HepG2 (cell line): ENCODE measurements around the gene EXOC7. TPM values are rescaled to one million over a fixed set of nuclear protein-coding genes. Genes with fewer than 3 reads are reported as not detected.

Experiments
- AGO2 ChIP-seq: fragments of 200-400 bp; formaldehyde crosslinking; optimal IDR thresholded peaks from 2 replicates; pipeline ENCODE3; 2017; ENCODE audit warnings: mild to moderate bottlenecking, low read depth, low read length, moderate library complexity
- ARHGAP35 ChIP-seq: sonication (generic); formaldehyde crosslinking; IDR thresholded peaks from 2 replicates; pipeline ENCODE4 v1.9.0; 2022; ENCODE audit warnings: mild to moderate bottlenecking, inconsistent platforms, moderate library complexity, missing genetic modification reagents, borderline replicate concordance
- BRD4 ChIP-seq: sonication (generic); formaldehyde crosslinking; IDR thresholded peaks from 2 replicates; pipeline ENCODE4 v1.4.0; 2020; ENCODE audit warnings: missing genetic modification reagents
- EHMT2 ChIP-seq: fragments of 200-600 bp; sonication (generic); IDR thresholded peaks from 2 replicates; pipeline ENCODE4 v1.7.0; 2017; ENCODE audit warnings: antibody characterized with exemption, low read depth, low read length, borderline replicate concordance
- GATA4 ChIP-seq: sonication (generic); IDR thresholded peaks from 2 replicates; pipeline ENCODE4 v1.6.1; 2016; ENCODE audit warnings: antibody characterized with exemption, low read depth, borderline replicate concordance
- PATZ1 ChIP-seq: sonication (generic); formaldehyde crosslinking; IDR thresholded peaks from 2 replicates; pipeline ENCODE4 v1.4.0; 2020; ENCODE audit warnings: missing genetic modification reagents
- SKI ChIP-seq: fragments of 450-650 bp; IDR thresholded peaks from one replicate; pipeline ENCODE4 v1.6.1; 2018; ENCODE audit warnings: mild to moderate bottlenecking; ENCODE audit not compliant: partially characterized antibody
- SNRNP70 ChIP-seq: fragments of 200-400 bp; formaldehyde crosslinking; IDR thresholded peaks from 2 replicates; pipeline ENCODE4 v1.6.1; 2017; ENCODE audit warnings: mild to moderate bottlenecking, low read depth, low read length, moderate library complexity
- TCF12 ChIP-seq, 2 experiments: fragments of 450-650 bp in 1 of 2; sonication (generic) in 1 of 2; formaldehyde crosslinking in 1 of 2; IDR thresholded peaks; 2 replicates each; pipeline versions ENCODE4 v1.6.1 to v1.8.0; 2017 to 2022; ENCODE audit warnings: antibody characterized with exemption in 1 of 2, mild to moderate bottlenecking in 1 of 2, missing genetic modification reagents in 1 of 2, moderate library complexity in 1 of 2
- TFE3 ChIP-seq: IDR thresholded peaks from 2 replicates; pipeline ENCODE4 v1.6.1; 2016
- TOE1 ChIP-seq: sonication (generic); formaldehyde crosslinking; IDR thresholded peaks from 2 replicates; pipeline ENCODE4 v1.4.0; 2020; ENCODE audit warnings: mild to moderate bottlenecking, missing genetic modification reagents
- TRIM22 ChIP-seq: fragments of 450-650 bp; IDR thresholded peaks from 2 replicates; pipeline ENCODE4 v1.6.1; 2017
- ZNF10 ChIP-seq: sonication (generic); formaldehyde crosslinking; IDR thresholded peaks from 2 replicates; pipeline ENCODE4 v1.4.0; 2020; ENCODE audit warnings: mild to moderate bottlenecking, low read depth, missing genetic modification reagents, borderline replicate concordance
- ZNF460 ChIP-seq: sonication (generic); formaldehyde crosslinking; IDR thresholded peaks from 2 replicates; pipeline ENCODE4 v1.5.1; 2020; ENCODE audit warnings: missing genetic modification reagents, mild to moderate bottlenecking, borderline replicate concordance
- ZNF569 ChIP-seq: sonication (generic); formaldehyde crosslinking; IDR thresholded peaks from 2 replicates; pipeline ENCODE4 v1.5.0; 2020; ENCODE audit warnings: mild to moderate bottlenecking, missing genetic modification reagents, moderate library complexity, borderline replicate concordance
- ZNF644 ChIP-seq: IDR thresholded peaks from 2 replicates; pipeline ENCODE4 v1.6.1; 2016; ENCODE audit warnings: low read depth
- ZNF766 ChIP-seq: sonication (generic); formaldehyde crosslinking; IDR thresholded peaks from 2 replicates; pipeline ENCODE4 v1.5.0; 2020; ENCODE audit warnings: missing genetic modification reagents, borderline replicate concordance
- ZUFSP ChIP-seq: sonication (generic); formaldehyde crosslinking; IDR thresholded peaks from 2 replicates; pipeline ENCODE4 v1.9.0; 2021; ENCODE audit warnings: missing genetic modification reagents, mild to moderate bottlenecking, borderline replicate concordance
- ZXDC ChIP-seq: sonication (generic); formaldehyde crosslinking; IDR thresholded peaks from 2 replicates; pipeline ENCODE4 v1.5.0; 2020; ENCODE audit warnings: mild to moderate bottlenecking, missing genetic modification reagents
- polyA plus RNA-seq, 8 experiments: library from polyadenylated mRNA; depleted of rRNA in 3 of 8; stranded (reverse) in 7 of 8; unstranded in 1 of 8; fragments of >200 nt; fragmentation: Illumina TruSeq in 4 of 8; extraction: Trizol in 4 of 8; gene quantifications; 2 replicates each; pipeline versions ENCODE4 v1.2.1 to v1.2.3, GENCODE V29; 2011 to 2016; ENCODE audit warnings: low read depth in 4 of 8, missing spikeins in 1 of 8, mixed read lengths in 1 of 8; ENCODE audit not compliant: insufficient read depth in 1 of 8
- total RNA-seq, 5 experiments: library from RNA; depleted of rRNA; stranded (reverse); fragments of >200 nt; fragmentation: Illumina TruSeq; extraction: Trizol; gene quantifications; 2 replicates each; pipeline ENCODE4 v1.2.3, GENCODE V29; 2016; ENCODE audit warnings: low read depth in 1 of 5

Gene EXOC7
- total and polyA plus RNA-seq, 2 of the 13 experiments (the other 11 are each of a cell fraction or from before 2014, with no cell fraction given) = 86.9 to 116 TPM

- TF ChIP-seq ZNF10 (CRISPR knock-in tag) (no peak), BRD4 (CRISPR knock-in tag) (no peak), ZNF460 (CRISPR knock-in tag) (no peak), ZNF644 (no peak), GATA4 (no peak), EHMT2 (no peak), ARHGAP35 (no peak), TOE1 (no peak), TRIM22 (no peak), SNRNP70 (no peak), AGO2 (no peak), TCF12 (IDR thresholded peaks at IDR 0.05) (no peak), TCF12 (CRISPR knock-in tag; IDR thresholded peaks at IDR 0.05) (no peak), ZXDC (0 out of 2 replicates have a peak, but pooled peaks have one; percentile 33), ZNF569 (no peak), PATZ1 (CRISPR knock-in tag) (peak; percentile 83), SKI (no peak), ZUFSP (CRISPR knock-in tag) (no peak), ZNF766 (CRISPR knock-in tag) (no peak), TFE3 (CRISPR knock-in tag) (no peak)
Observed at GRCh38 chr17:76131692-76132573, 28.3 kb upstream of the EXOC7 start (continued).
